GM11168 (cell line): ENCODE results near the gene ADGRA1.
"Not testable (repeated sequence)": the region's sequence is repeated elsewhere in the genome, so short reads cannot be mapped to it uniquely, and the experiment has no call there.

ENCODE experiments used
- in situ Hi-C: fragments of 300-500 bp; cut with MboI; formaldehyde crosslinking; loops from one replicate; pipeline ENCODE4 v1.12.0; 2022; ENCODE audit warnings: low sequenced_read_pairs; ENCODE audit not compliant: unreplicated experiment

Gene ADGRA1

DNA sequence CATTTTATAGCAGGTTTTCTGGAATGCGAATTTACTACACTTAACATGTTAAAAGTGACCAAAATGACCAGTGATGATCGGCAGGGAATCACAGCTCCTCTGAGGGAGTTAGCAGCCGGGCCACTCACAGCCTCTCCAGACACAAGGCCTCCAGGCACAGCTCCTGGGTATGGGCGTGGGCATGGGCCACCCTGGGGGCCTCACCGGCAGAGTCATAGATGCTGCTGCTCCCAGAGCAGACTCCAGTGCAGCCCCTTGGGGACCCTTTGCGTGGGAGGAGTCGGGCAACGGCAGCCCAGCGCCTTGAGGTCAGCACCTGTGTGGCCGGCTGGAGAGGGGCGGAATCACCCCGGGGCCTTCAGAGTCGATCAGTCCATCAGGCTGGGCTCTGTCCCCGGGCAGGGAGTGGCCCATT is 80.9 kb downstream of the ADGRA1 start:
- in situ Hi-C loops = no loop called here

DNA sequence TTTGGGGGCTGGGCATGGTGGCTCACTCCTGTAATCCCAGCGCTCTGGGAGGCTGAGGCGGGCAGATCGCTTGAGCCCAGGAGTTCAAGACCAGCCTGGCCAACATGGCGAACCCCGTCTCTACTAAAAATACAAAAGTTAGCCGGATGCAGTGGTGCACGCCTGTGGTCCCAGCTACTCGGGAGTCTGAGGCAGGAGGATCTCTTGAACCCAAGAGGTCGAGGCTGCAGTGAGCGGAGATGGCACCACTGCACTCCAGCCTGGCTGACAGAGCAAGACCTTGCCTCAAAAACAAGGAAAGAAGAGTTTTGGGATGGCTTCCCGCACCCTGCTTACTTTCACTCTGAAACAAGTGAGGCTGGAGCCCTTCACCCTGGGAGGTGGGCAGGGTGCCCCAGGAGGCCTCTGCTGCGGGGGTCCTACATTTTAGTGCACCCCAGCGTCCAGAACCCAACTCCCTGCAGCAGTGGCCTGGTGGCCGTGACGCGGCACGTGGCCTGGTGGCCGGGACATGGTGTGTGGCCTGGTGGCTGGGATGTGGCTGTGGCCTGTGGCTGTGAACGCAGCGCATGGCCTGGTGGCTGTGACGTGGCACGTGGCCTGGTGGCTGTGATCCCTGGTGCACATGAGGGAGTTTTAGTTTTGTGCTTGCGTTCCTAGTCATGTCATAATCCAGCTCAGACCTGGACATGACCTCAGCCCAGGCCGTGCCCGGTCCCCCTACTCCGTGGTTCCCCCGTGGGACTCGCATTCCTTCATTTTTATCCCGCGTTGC is 81.6 kb downstream of the ADGRA1 start:
- in situ Hi-C loops = no loop called here

DNA sequence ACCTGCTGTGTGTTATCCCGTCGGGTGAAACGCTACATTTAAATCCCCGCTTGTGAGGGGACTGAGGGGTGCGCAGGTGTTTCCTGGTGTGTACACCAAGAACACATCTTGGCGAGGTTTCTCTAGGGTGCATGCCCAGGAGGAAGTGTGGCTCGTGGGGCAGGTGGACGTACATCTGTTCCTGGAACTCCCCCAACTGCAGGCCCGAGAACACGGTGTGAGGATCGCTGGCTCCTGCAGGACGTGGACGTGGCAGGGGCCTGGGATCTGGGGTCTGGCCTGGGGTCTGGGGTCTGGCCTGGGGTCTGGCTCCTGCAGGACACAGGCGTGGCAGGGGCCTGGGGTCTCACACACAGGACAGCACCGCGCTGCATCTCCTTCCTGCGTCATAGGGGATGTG is 82.4 kb downstream of the ADGRA1 start:
- in situ Hi-C loops = no loop called here

DNA sequence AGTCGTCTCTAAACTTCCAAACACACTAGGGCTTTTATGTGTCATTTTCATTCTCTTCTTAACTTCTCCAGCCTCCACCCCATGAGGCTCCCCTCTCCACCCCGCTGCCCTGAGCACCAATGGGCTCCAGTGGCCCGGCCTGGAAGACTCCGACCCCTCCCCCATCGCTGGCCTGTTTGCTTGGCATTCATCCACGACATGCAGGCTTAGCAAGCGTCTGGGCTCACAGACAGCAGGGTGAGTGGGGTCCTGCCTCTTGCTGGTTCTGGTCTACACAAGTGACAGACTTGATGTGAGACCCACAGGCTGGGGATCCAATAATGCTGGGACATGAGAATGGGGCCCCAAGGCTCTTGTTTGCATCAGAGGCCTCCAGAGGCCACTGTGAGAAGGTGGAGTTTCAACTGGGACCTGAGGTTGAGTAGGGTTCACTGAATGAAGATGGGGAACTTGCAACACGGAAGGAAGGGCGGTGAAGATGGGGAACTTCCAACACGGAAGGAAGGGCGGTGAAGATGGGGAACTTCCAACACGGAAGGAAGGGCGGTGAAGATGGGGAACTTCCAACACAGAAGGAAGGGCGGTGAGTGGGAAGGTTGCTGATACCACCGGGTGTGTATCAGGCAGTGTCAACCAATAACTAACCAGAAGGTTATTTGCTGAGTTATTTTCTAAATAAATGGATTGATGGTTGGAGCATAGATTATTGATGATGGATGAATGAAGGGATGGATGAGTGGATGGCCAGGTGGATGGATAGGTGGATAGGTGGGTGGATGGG is 86.3 kb downstream of the ADGRA1 start:
- in situ Hi-C loops = no loop called here

DNA sequence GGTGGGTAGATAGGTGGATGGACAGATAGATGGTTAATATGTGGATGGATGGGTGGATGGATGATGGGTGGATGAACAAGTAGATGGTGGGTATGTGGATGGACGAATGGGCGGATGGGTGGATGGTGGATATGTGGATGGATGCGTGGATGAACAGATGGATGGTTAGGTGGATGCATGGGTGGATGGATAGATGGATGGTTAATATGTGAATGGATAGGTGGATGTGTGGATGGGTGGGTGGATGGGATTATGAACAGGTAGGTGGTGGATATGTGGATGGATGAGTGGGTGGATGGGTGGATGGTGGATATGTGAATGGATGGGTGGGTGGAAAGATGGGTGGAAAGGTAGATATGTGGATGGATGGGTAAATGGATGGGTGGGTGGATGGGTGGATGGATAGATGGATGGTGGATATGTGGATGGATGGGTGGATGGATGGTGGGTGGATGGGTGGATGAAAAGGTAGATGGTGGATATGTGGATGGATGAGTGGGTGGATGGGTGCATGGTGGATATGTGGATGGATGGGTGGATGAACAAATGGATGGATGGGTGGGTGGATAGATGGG is 87.1 kb downstream of the ADGRA1 start:
- in situ Hi-C loops = no loop called here

DNA sequence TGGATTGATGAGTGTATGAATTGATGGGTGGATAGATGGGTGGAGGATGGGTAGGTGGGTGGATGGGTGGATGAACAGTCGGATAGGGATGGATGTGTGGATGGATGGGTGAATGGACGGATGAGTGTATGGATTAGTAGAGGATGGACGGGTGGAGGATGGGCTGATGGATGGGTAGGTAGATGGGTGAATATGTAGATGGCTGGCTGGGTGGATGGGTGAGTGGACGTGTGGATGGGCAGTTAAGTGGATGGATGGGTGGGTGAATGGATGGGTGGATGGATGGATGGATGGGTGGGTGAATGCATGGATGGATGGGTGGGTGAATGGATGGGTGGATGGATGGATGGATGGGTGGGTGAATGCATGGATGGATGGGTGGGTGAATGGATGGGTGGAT is 87.9 kb downstream of the ADGRA1 start:
- in situ Hi-C loops = not testable (repeated sequence)

DNA sequence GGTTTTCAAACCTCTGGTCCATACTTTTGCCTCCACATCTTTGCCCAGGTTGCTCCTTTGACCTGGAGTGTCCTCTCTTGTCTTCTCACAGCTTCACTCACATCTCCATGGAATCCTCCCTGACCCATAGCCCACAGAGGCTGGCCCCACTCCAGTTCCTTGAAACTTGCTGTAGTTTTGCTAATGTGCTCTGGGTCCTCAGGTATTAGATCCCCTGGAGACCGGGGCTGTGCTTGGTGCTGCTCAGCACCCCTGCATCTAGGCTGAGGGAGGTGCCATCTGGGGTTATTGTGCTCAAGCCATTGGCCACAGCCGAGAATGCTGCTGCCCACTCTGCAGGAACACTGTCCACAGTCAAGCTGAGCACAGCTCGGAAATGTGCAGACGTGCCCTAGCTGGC is 88.8 kb downstream of the ADGRA1 start:
- in situ Hi-C loops = no loop called here

DNA sequence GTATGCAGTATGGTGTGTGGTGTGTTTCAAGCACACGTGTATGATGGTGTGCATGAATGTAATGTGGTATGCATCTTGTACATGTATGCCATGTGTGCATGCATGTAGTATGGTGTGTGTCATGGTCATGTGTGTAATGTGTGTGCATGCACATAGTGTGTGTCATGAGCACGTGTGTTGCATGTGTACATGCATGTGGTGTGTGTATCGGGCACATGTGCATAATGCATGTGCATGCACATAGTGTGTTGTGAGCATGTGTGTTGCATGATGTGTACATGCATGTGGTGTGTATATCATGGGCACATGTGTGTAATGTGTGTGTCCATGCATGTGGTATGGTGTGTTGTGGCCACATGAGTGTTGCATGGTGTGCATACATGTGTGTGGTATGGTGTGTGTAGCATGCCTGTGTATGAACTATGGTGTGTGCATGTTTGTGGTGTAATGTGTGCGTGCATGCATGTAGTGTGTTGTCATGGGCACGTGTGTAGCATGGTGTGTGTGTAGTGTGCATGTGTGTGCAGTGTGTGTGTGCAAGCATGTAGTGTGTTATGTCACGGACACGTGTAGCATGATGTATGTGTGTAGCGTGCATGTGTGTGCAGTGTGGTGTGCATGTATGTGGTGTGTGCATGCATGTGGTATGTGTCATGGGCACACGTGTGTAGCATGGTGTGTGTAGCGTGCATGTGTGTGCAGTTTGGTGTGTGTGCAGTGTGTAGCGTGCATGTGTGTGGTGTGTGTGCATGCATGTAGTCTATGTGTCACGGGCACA is 89.8 kb downstream of the ADGRA1 start:
- in situ Hi-C loops = no loop called here

DNA sequence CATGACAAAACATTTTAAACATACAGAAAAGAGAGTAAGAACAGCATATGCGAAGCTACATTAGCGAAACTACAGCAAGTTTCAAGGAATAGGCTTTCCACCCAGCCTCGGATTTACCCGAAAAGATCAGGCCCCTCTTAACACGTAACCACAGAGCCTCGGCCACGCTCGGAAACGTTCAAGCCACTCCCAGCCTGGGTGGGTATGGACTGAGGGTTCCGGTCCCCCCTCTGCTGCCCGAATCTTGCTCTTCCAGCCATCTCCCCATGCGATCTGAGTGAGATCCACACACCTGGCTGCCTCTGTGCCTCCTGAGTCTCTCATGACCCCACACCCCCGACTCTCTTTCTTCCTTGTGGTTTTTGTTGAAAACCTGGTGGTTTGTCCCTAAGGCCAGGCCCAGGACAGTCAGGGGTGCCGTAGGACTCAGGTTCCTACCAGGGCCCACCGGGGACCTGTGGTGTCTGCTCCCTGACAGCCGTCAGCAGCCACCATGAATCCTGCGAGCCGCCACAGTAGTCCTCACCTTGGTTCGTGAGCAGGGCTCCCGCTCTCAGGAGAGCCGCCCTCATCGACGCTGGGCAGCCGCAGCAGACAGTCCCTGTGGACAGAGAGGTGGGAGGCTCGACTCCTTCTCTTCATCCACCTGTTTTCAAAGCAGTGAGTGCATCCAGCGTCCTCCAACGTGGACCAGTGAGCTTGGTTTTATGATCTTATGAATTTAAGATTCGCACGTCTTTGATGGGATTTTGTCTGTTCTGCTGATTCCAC is 90.8 kb downstream of the ADGRA1 start:
- in situ Hi-C loops = no loop called here

DNA sequence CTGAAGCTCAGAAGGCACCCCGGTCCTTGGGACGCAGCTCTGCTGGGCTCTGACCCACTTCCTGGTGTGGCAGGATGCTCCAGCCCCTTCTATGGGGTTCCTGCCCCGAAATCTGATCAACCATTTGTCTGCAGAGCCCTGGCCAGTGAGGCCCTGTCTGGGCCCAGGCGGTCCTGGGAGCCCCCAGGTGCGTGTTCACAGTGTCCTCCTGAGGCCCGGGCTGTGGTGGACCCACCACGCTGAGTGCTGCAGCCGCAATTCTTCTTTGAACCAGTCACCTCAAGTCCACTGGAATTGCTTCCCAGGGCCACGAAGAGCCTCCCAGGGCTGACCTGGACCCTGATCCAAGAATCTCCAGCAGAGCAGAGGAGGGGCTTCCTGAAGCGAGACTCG is 91.4 kb downstream of the ADGRA1 start:
- in situ Hi-C loops = no loop called here

DNA sequence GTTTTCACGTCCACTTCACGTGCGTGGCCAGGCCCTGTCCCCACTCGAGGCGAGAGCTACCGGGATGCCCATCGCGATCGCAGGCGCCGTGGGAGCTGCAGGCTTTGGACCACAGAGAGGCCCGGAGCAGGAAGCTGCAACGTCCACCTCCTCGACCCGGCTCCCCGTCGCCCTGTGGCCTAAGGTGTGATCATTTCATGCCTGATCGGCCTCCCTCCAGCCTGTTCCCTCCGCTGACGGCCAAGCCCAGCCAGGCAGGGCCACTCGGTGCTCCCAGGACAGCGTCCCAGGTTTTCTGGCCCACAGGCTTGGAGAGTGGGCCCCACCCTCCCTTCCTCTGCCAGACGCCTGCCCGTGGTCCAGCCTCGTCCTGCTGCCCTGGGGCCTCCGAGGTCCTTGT is 91.9 kb downstream of the ADGRA1 start:
- in situ Hi-C loops = no loop called here

DNA sequence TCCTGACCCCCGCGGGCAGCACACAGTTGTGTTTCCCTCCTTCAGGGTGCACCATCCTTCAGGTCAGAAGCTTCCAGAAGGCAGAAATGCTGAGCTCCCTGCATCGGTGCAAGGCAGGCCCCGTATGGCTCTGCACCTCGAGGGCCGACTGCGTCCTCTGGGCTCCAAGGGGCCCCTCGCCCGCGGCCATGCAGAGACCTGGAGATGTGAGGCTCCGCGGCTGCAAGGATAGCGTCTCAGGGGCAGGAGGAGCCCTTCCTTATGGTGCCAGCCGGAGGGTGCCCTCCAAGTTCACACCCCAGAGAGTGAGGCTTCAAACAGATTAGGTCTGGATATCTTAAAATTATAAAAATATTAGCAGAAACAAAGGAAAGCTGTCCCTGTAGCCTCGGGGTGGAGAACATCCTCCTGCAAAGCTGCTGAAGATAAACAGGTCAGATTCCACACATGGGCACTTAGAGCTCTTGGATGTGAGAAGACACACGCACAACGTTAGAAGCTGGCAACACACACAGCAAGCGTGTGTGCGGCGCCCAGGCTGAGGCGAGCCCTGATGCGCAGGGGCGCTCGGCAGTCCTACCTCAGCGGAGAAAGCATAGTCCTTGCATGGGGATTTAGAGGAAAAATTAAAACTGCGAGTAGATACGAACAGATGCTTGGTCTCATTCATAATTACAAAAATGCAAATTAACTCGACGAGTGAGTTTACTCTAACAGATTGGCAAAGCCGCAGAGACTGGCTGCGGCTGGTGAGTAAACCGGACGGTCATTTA is 92.7 kb downstream of the ADGRA1 start:
- in situ Hi-C loops = no loop called here

DNA sequence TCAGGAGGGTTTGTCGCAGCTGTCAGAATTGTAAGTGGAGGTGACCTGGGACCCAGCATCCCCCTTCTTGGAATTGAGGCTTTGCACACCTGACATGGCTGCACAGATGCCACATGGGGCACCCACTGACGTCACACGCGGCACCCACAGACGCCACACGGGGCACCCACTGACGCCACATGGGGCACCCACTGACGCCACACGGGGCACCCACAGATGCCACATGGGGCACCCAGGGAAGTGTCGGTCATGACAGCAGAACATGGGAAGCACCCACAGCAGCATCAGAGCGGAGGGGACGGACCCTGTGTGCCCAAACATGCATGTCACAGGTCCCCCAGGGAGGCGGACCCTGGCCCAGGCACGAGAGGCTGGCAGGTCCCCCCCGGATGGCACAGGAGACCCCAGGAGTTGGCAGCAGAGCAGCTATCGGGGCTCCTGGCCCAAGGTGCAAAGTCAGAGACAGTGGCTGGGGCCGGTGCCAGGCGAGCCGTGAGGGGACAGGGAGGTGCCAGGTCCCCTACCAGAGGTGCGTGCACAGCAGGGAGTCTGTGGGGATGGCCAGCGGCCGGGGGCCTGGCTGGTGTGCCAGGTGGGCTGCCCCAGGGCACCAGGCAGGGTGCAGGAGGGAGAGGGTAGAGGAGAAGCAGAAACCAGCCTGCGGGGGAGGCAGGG is 93.4 kb downstream of the ADGRA1 start:
- in situ Hi-C loops = no loop called here
